ENCODE measurements around the gene MRO.

MRO gene

GRCh38 chr18:50832754-50833153, 12.9 kb upstream of the MRO start:
- Histone ChIP-seq H3K36me3 (ENCODE audit: control insufficient read depth in 1 of 2, insufficient read depth in 2 of 2, low read length in 2 of 2) (no peaks in the 10 kb centered on the region), H3K4me3 (ENCODE audit: low read depth in 1 of 2, low read length in 2 of 2) (no peak overlapping the region), H3K4me1 (ENCODE audit: control insufficient read depth in 1 of 2, insufficient read depth in 2 of 2, low read length in 2 of 2) (no peaks in the 10 kb centered on the region), H3K27ac (ENCODE audit: low read length) (no peak overlapping the region), H3K27me3 (ENCODE audit: low read depth, low read length) (no peaks in the 10 kb centered on the region), H3K9me3 (ENCODE audit: control insufficient read depth in 1 of 2, low read length in 2 of 2) (no peaks in the 10 kb centered on the region)

GRCh38 chr18:50830544-50830943, 10.7 kb upstream of the MRO start:
- Histone ChIP-seq H3K27me3 (ENCODE audit: low read depth, low read length) (no peaks in the 10 kb centered on the region), H3K36me3 (ENCODE audit: control insufficient read depth in 1 of 2, insufficient read depth in 2 of 2, low read length in 2 of 2) (no peaks in the 10 kb centered on the region), H3K27ac (ENCODE audit: low read length) (no peak overlapping the region), H3K4me1 (ENCODE audit: control insufficient read depth in 1 of 2, insufficient read depth in 2 of 2, low read length in 2 of 2) (no peaks in the 10 kb centered on the region), H3K4me3 (ENCODE audit: low read depth in 1 of 2, low read length in 2 of 2) (no peak overlapping the region), H3K9me3 (ENCODE audit: control insufficient read depth in 1 of 2, low read length in 2 of 2) (no peaks in the 10 kb centered on the region)

DNA sequence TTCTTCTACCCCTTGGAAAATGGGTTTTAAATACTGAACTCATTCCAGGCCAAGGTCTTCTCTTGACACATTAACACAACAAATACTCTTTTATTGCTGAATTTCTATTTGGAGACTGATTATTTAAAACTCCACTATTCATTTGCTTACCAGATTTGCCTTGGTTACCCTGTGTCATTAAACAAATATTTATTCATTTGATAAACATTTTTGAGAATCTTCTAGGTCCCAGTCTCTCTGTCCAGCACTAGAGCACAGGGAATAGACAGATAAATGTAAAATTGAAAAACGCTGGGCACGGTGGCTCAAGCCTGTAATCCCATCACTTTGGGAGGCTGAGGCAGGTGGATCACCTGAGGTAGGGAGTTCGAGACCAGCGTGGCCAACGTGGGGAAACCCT, 9.8 kb upstream of the MRO start:
- H3K27me3 ChIP-seq (ENCODE audit: low read depth, low read length), result no peaks in the 10 kb centered on the region
- H3K4me1 ChIP-seq (ENCODE audit: control insufficient read depth in 1 of 2, insufficient read depth in 2 of 2, low read length in 2 of 2), result no peaks in the 10 kb centered on the region
- no peaks in the 10 kb centered on the region for H3K9me3 ChIP-seq (ENCODE audit: control insufficient read depth in 1 of 2, low read length in 2 of 2)
- no peaks in the 10 kb centered on the region for H3K36me3 ChIP-seq (ENCODE audit: control insufficient read depth in 1 of 2, insufficient read depth in 2 of 2, low read length in 2 of 2)
- H3K4me3 ChIP-seq (ENCODE audit: low read depth in 1 of 2, low read length in 2 of 2), result no peak overlapping the region
- no peak overlapping the region for H3K27ac ChIP-seq (ENCODE audit: low read length)

DNA sequence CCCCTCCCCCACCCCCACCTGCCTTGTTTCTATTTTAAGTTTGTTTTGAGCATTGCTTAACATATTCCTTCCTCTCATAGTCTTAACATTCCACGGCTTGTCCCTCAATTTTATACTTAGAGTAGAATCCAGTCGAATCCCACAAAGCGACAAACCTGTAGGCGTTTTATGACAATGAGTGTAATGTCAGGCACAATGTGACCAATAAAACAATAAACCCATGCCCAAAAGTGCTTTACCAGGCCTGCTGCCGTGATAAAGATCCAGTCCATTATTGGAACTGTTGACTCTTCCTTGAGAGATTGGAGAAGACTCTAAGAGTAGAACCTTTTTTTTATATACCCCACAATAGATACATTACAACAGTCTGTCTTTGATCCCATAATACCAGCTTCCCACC, 6.2 kb upstream of the MRO start:
- H3K4me3 ChIP-seq (ENCODE audit: low read depth in 1 of 2, low read length in 2 of 2), result no peak overlapping the region
- H3K27ac ChIP-seq (ENCODE audit: low read length), result no peak overlapping the region
- no peaks in the 10 kb centered on the region for H3K9me3 ChIP-seq (ENCODE audit: control insufficient read depth in 1 of 2, low read length in 2 of 2)
- peaks cover 0 to 2% of the 10 kb centered on the region in 2 donors for H3K4me1 ChIP-seq (ENCODE audit: control insufficient read depth in 1 of 2, insufficient read depth in 2 of 2, low read length in 2 of 2)
- no peaks in the 10 kb centered on the region for H3K27me3 ChIP-seq (ENCODE audit: low read depth, low read length)
- no peaks in the 10 kb centered on the region for H3K36me3 ChIP-seq (ENCODE audit: control insufficient read depth in 1 of 2, insufficient read depth in 2 of 2, low read length in 2 of 2)

GRCh38 chr18:50825621-50826020, 5.8 kb upstream of the MRO start:
- Histone ChIP-seq H3K4me1 (ENCODE audit: control insufficient read depth in 1 of 2, insufficient read depth in 2 of 2, low read length in 2 of 2) (peaks cover 0 to 6% of the 10 kb centered on the region in 2 donors), H3K9me3 (ENCODE audit: control insufficient read depth in 1 of 2, low read length in 2 of 2) (no peaks in the 10 kb centered on the region), H3K27me3 (ENCODE audit: low read depth, low read length) (no peaks in the 10 kb centered on the region), H3K36me3 (ENCODE audit: control insufficient read depth in 1 of 2, insufficient read depth in 2 of 2, low read length in 2 of 2) (no peaks in the 10 kb centered on the region), H3K4me3 (ENCODE audit: low read depth in 1 of 2, low read length in 2 of 2) (no peak overlapping the region), H3K27ac (ENCODE audit: low read length) (no peak overlapping the region)

GRCh38 chr18:50822756-50823155, 2.9 kb upstream of the MRO start:
- no peaks in the 10 kb centered on the region for H3K27me3 ChIP-seq (ENCODE audit: low read depth, low read length)
- peaks cover 8 to 26% of the 10 kb centered on the region in 2 donors for H3K4me1 ChIP-seq (ENCODE audit: control insufficient read depth in 1 of 2, insufficient read depth in 2 of 2, low read length in 2 of 2)
- H3K27ac ChIP-seq (ENCODE audit: low read length), result no peak overlapping the region
- no peaks in the 10 kb centered on the region for H3K36me3 ChIP-seq (ENCODE audit: control insufficient read depth in 1 of 2, insufficient read depth in 2 of 2, low read length in 2 of 2)
- H3K9me3 ChIP-seq (ENCODE audit: control insufficient read depth in 1 of 2, low read length in 2 of 2), result no peaks in the 10 kb centered on the region
- no peak overlapping the region for H3K4me3 ChIP-seq (ENCODE audit: low read depth in 1 of 2, low read length in 2 of 2)

DNA sequence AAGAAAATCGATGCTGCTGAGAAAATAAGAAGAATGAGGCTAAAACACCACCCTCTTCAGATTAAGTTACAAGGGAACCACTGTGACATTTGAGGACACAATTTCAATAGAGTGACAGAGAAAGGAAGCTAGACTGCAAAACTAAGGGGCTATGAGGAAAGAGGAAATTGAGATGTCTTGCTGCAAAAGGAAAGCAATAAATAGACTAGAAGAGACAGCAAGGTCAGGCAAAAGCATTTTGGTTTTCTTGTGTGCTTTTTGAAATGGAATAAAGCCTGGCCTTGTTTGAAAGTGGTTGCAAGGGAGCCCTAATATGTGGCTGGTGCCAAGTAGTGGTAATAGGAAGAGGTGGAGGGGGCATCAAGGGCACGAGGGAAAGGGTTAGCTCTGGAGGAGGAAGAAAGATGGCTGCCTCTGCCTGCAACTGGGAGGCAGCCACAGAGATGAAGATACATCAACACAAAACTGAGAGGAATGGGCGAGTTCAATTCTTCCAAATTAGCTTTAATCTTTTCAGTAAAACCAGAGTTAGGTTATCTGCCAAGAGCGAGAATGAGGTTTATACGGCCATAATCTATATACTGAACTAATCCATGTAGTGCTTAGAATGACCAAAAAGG, 1.2 kb upstream of the MRO start:
- H3K27me3 ChIP-seq (ENCODE audit: low read depth, low read length), result no peaks in the 10 kb centered on the region
- no peak overlapping the region for H3K27ac ChIP-seq (ENCODE audit: low read length)
- H3K36me3 ChIP-seq (ENCODE audit: control insufficient read depth in 1 of 2, insufficient read depth in 2 of 2, low read length in 2 of 2), result no peaks in the 10 kb centered on the region
- peaks cover 8 to 26% of the 10 kb centered on the region in 2 donors for H3K4me1 ChIP-seq (ENCODE audit: control insufficient read depth in 1 of 2, insufficient read depth in 2 of 2, low read length in 2 of 2)
- H3K9me3 ChIP-seq (ENCODE audit: control insufficient read depth in 1 of 2, low read length in 2 of 2), result no peaks in the 10 kb centered on the region
- no peak overlapping the region for H3K4me3 ChIP-seq (ENCODE audit: low read depth in 1 of 2, low read length in 2 of 2)

GRCh38 chr18:50819027-50819727, 639 bp downstream of the MRO start:
- H3K4me3 ChIP-seq (ENCODE audit: low read depth in 1 of 2, low read length in 2 of 2), result peak overlapping the region; percentile 60 to 61
- no peaks in the 10 kb centered on the region for H3K36me3 ChIP-seq (ENCODE audit: control insufficient read depth in 1 of 2, insufficient read depth in 2 of 2, low read length in 2 of 2)
- no peak overlapping the region for H3K27ac ChIP-seq (ENCODE audit: low read length)
- no peaks in the 10 kb centered on the region for H3K9me3 ChIP-seq (ENCODE audit: control insufficient read depth in 1 of 2, low read length in 2 of 2)
- H3K4me1 ChIP-seq (ENCODE audit: control insufficient read depth in 1 of 2, insufficient read depth in 2 of 2, low read length in 2 of 2), result peaks cover 8 to 26% of the 10 kb centered on the region in 2 donors
- H3K27me3 ChIP-seq (ENCODE audit: low read depth, low read length), result no peaks in the 10 kb centered on the region

DNA sequence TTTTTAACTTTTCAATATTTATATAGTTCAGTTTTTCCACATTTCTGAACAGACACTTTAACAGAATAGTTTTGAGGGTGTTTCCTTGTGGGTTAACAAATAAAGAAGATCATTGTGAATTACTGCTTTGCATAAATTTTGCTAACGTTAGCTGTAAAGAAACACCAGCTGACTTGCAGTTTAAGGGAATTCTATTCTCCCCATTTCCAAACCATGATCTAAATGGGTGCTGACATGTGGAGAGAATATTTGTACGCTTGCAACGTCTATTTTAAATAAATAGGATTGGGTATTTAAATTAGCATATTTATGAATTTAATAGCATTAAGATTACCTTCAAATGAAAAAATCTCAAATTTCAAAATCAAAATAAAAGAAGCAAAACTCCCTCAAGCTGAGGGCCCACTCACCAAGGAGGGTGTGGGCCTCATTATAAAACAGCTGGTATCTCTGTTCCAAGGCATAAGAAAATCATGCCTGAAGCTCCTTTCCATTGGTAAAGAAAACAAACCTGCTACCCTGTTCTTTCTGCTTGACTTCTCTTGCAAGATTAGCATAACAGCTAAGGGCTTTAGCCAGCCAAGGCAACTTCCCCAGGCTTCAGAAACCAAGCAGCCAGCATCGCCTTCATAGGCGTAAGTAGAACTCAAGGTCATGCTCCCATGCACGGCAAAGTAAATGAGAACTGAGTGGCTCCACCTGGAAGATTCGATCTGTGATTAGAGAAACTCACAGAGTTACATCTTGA, 3.2 kb downstream of the MRO start:
- no peak overlapping the region for H3K4me3 ChIP-seq (ENCODE audit: low read depth in 1 of 2, low read length in 2 of 2)
- H3K27me3 ChIP-seq (ENCODE audit: low read depth, low read length), result no peaks in the 10 kb centered on the region
- H3K27ac ChIP-seq (ENCODE audit: low read length), result no peak overlapping the region

GRCh38 chr18:50814395-50814794, 5.4 kb downstream of the MRO start:
- Histone ChIP-seq H3K4me1 (ENCODE audit: control insufficient read depth in 1 of 2, insufficient read depth in 2 of 2, low read length in 2 of 2) (peaks cover 1 to 8% of the 10 kb centered on the region in 2 donors), H3K4me3 (ENCODE audit: low read depth in 1 of 2, low read length in 2 of 2) (no peak overlapping the region), H3K9me3 (ENCODE audit: control insufficient read depth in 1 of 2, low read length in 2 of 2) (no peaks in the 10 kb centered on the region), H3K27ac (ENCODE audit: low read length) (no peak overlapping the region), H3K27me3 (ENCODE audit: low read depth, low read length) (no peaks in the 10 kb centered on the region), H3K36me3 (ENCODE audit: control insufficient read depth in 1 of 2, insufficient read depth in 2 of 2, low read length in 2 of 2) (no peaks in the 10 kb centered on the region)

More for the DNA sequence above, 3.2 kb downstream of the MRO start:
- H3K36me3 ChIP-seq (ENCODE audit: control insufficient read depth in 1 of 2, insufficient read depth in 2 of 2, low read length in 2 of 2), result no peaks in the 10 kb centered on the region
- no peaks in the 10 kb centered on the region for H3K9me3 ChIP-seq (ENCODE audit: control insufficient read depth in 1 of 2, low read length in 2 of 2)
- H3K4me1 ChIP-seq (ENCODE audit: control insufficient read depth in 1 of 2, insufficient read depth in 2 of 2, low read length in 2 of 2), result peaks cover 8 to 26% of the 10 kb centered on the region in 2 donors

- H3K27me3 ChIP-seq (ENCODE audit: low read depth, low read length), result no peaks in the 10 kb centered on the region
- peaks cover 0 to 3% of the 10 kb centered on the region in 2 donors for H3K4me1 ChIP-seq (ENCODE audit: control insufficient read depth in 1 of 2, insufficient read depth in 2 of 2, low read length in 2 of 2)
- H3K27ac ChIP-seq (ENCODE audit: low read length), result no peak overlapping the region
- H3K9me3 ChIP-seq (ENCODE audit: control insufficient read depth in 1 of 2, low read length in 2 of 2), result no peaks in the 10 kb centered on the region
- no peaks in the 10 kb centered on the region for H3K36me3 ChIP-seq (ENCODE audit: control insufficient read depth in 1 of 2, insufficient read depth in 2 of 2, low read length in 2 of 2)
- no peak overlapping the region for H3K4me3 ChIP-seq (ENCODE audit: low read depth in 1 of 2, low read length in 2 of 2)
Observed at GRCh38 chr18:50813353-50813752, 6.5 kb downstream of the MRO start.

Data from muscle layer of duodenum (tissue), 2 donors.